B cell (primary cell): Measurements from ENCODE around the gene PGAP3. TPM values are rescaled to one million over a fixed set of nuclear protein-coding genes. Genes with fewer than 3 reads are reported as not detected.

ENCODE experiments used
- ATAC-seq: fragments of 200-7000 bp; cut with Tn5 transposase; one replicate; pipeline ENCODE4 v1.10.0; 2021; ENCODE audit warnings: low read depth, mild to moderate bottlenecking, moderate number of reproducible peaks, moderate library complexity
- CTCF ChIA-PET: fragments of 350-600 bp; sonication (Branson Sonifier 250); formaldehyde crosslinking; loops from one replicate; lab custom pipeline; 2021; ENCODE audit warnings: antibody characterized with exemption, inconsistent platforms; lab: Charles Lee
- POLR2A ChIA-PET: fragments of 350-600 bp; sonication (Branson Sonifier 250); formaldehyde crosslinking; loops from one replicate; lab custom pipeline; 2021; ENCODE audit warnings: antibody characterized with exemption; lab: Charles Lee
- DNase-seq: peaks from one replicate; pipeline ENCODE4 v3.0.0; 2013
- H2AFZ ChIP-seq: 2 replicates; pipeline ENCODE4 v1.6.1; 2012; ENCODE audit warnings: mild to moderate bottlenecking, low read depth, low read length; ENCODE audit not compliant: insufficient read depth, poor library complexity, severe bottlenecking
- H3K27ac ChIP-seq, 2 donors: 1 replicate in 1 of 2; 2 replicates in 1 of 2; pipeline ENCODE4 v1.5.1; 2012 to 2013; ENCODE audit warnings: low read length in 2 of 2, mild to moderate bottlenecking in 2 of 2, moderate library complexity in 1 of 2
- H3K27me3 ChIP-seq, 4 experiments: fragments of 200-600 bp in 1 of 4; sonication (generic) in 1 of 4; replicated peaks in 1 of 4; 1 replicate in 2 of 4; 2 replicates in 2 of 4; pipeline versions ENCODE4 v1.6.1 to v1.7.0; 2013 to 2016; ENCODE audit warnings: low read length in 3 of 4, mild to moderate bottlenecking in 2 of 4, mixed read lengths in 1 of 4, moderate library complexity in 1 of 4; ENCODE audit not compliant: insufficient read depth in 4 of 4, control insufficient read depth in 3 of 4; ENCODE audit errors: control extremely low read depth in 1 of 4
- H3K36me3 ChIP-seq, 2 experiments: replicated peaks in 1 of 2; 1 replicate in 1 of 2; 2 replicates in 1 of 2; pipeline versions ENCODE4 v1.6.1 to v1.7.1; 2013; ENCODE audit warnings: low read length in 1 of 2; ENCODE audit not compliant: insufficient read depth in 2 of 2, control insufficient read depth in 1 of 2; ENCODE audit errors: control extremely low read depth in 1 of 2, extremely low read depth in 1 of 2
- H3K4me1 ChIP-seq, 2 donors: fragments of 200-600 bp in 1 of 2; sonication (generic) in 1 of 2; 1 replicate in 1 of 2; 2 replicates in 1 of 2; pipeline versions ENCODE4 v1.5.1 to v1.6.1; 2013 to 2017; ENCODE audit warnings: low read length in 2 of 2; ENCODE audit not compliant: control insufficient read depth in 2 of 2, insufficient read depth in 2 of 2
- H3K4me2 ChIP-seq: replicated peaks from 2 replicates; pipeline ENCODE3; 2012; ENCODE audit warnings: mild to moderate bottlenecking, low read depth, low read length; ENCODE audit not compliant: poor library complexity, severe bottlenecking
- H3K4me3 ChIP-seq, 5 experiments: fragments of 200-600 bp in 1 of 5; sonication (generic) in 1 of 5; 1 replicate in 3 of 5; 2 replicates in 2 of 5; pipeline versions ENCODE4 v1.5.1 to v1.7.0; 2011 to 2016; ENCODE audit warnings: low read length in 4 of 5, mild to moderate bottlenecking in 4 of 5, low read depth in 2 of 5, control low read depth in 1 of 5, moderate library complexity in 1 of 5; ENCODE audit not compliant: insufficient read depth in 1 of 5; ENCODE audit errors: control extremely low read depth in 1 of 5, extremely low read depth in 1 of 5
- H3K79me2 ChIP-seq: fragments of 200-600 bp; sonication (generic); one replicate; pipeline ENCODE4 v1.6.0; 2016; ENCODE audit warnings: low read length; ENCODE audit not compliant: control insufficient read depth, insufficient read depth
- H3K9ac ChIP-seq: fragments of 200-600 bp; sonication (generic); 2 replicates; pipeline ENCODE4 v1.6.1; 2017; ENCODE audit warnings: mild to moderate bottlenecking, low read length, moderate library complexity
- H3K9me3 ChIP-seq, 3 donors: one replicate each; pipeline versions ENCODE4 v1.6.1 to v1.7.1; 2013; ENCODE audit warnings: low read length in 2 of 3; ENCODE audit not compliant: control insufficient read depth in 2 of 3, insufficient read depth in 1 of 3; ENCODE audit errors: control extremely low read depth in 1 of 3
- H4K20me1 ChIP-seq: 2 replicates; pipeline ENCODE4 v1.6.0; 2012; ENCODE audit warnings: mild to moderate bottlenecking, low read length; ENCODE audit not compliant: insufficient read depth, control insufficient read depth, poor library complexity, severe bottlenecking
- H3K27ac Mint-ChIP-seq: one replicate; pipeline ENCODE4 v1.8.0; 2021; ENCODE audit warnings: mixed read lengths
- H3K27me3 Mint-ChIP-seq: one replicate; pipeline ENCODE4 v1.8.0; 2021; ENCODE audit warnings: mixed read lengths
- H3K4me1 Mint-ChIP-seq: one replicate; pipeline ENCODE4 v1.8.0; 2021; ENCODE audit warnings: mixed read lengths
- H3K4me3 Mint-ChIP-seq: one replicate; pipeline ENCODE4 v1.8.0; 2021; ENCODE audit warnings: mixed read lengths
- H3K9me3 Mint-ChIP-seq: one replicate; pipeline ENCODE4 v1.8.0; 2022; ENCODE audit warnings: mixed read lengths; ENCODE audit not compliant: insufficient read depth
- EZH2 ChIP-seq: IDR thresholded peaks from 2 replicates; pipeline ENCODE4 v1.6.1; 2012; ENCODE audit warnings: borderline replicate concordance, low read depth, mild to moderate bottlenecking, moderate library complexity, low read length; ENCODE audit not compliant: insufficient read depth, poor library complexity, severe bottlenecking
- WGBS: methylation state at CpG from one replicate; pipeline ENCODE4 v1.1.5; 2013; ENCODE audit warnings: missing lambda C conversion rate; ENCODE audit not compliant: insufficient coverage; 5-methylcytosine and 5-hydroxymethylcytosine counted together
- intact Hi-C: fragments of 100-400 bp; cut with micrococcal nuclease; formaldehyde crosslinking; loops from one replicate; pipeline ENCODE4 v1.10.0; 2022
- polyA plus RNA-seq: library from polyadenylated mRNA; depleted of rRNA; stranded (reverse); fragments of >200 nt; gene quantifications from 2 replicates; pipeline ENCODE4 v1.2.3, GENCODE V29; 2012
- total RNA-seq, 2 donors: library from RNA; stranded (reverse); fragments of 120-200 nt in 1 of 2; gene quantifications; 1 replicate in 1 of 2; 2 replicates in 1 of 2; pipeline versions ENCODE4 v1.2.3 to v1.2.4, GENCODE V29; 2013 to 2022
- TF ChIP-seq, protein P1 (sequence below): fragments of 200-600 bp; IDR thresholded peaks from one replicate; pipeline ENCODE4 v1.8.0; 2022; ENCODE audit warnings: antibody characterized with exemption, mild to moderate bottlenecking

PGAP3 gene
- total and polyA plus RNA-seq, 2 donors (not counting 1 experiment from before 2014, with no cell fraction given): 27.4 to 34.3 TPM

DNA sequence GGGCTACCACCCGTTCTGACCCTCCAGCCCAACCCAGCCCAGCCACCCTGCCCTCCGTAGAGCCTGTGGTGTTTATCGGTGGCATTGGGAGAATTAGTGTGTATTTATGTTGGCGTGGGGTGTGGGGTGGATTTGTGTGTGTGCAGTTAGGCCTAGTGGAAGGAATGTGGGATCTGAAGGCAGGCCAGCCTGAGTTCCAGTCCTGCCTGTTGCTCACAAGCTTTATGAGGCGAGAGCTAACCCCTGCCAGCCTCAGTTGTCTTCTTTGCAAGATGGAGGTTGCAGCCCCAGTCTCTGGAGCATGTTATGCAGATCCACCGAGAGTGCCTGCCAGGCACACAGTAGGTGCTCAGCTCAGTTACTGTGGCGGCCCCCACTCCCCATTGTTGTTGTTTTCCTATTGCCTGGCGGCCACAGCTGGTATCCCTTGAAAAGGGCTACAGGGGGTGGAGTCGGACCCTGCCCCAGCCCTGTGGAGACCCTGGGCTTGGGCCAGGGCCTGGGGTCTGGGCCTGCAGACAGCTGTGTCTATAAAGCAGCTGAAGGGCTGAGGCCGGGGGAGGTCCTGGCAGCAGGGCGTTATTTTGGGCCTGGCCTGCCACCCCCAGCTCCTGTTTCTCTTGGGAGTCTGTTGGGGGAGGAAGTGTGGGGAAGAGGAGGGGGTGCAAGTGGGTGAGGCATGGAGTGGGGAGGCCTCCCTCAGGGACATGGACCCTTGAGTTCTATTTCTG lies 17.1 kb upstream of the PGAP3 start:
- H3K27ac Mint-ChIP-seq: no peak overlapping the region
- CTCF ChIA-PET: interaction anchor here (1.6 kb wide), 1 partner anchor 9 kb away, joined by 3 read pairs; no protein-coding TSS in a partner anchor
- POLR2A ChIA-PET: no interaction called here

DNA sequence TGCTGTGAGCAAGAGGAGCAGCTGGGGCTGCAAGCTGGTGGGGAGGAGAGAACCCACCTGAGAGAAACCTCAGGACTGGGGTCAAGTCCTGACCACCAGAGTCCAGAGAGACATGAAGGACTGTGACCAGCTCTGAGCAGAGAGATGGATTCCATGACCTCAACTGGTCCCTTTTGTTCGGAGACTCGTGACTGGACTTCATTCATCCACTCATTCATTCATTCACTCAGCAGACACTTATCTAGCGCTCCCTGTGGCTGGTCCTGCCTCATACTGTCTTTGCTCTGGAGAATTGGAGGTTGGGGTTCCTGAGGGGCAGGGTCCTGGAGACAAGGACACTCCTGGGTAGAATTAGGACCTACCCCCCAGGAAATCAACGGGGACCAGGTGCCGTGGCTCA lies 16.1 kb upstream of the PGAP3 start:
- H3K27ac Mint-ChIP-seq: no peak overlapping the region
- WGBS: 91% methylated on average over 2 of the region's 5 CpGs
- no peak overlapping the region for H3K27ac ChIP-seq

More for the DNA sequence above, 17.1 kb upstream of the PGAP3 start:
- H4K20me1 ChIP-seq: no peaks in the 10 kb centered on the region
- intact Hi-C loops: no loop called here
- no peak overlapping the region for H3K9ac ChIP-seq
- Mint-ChIP-seq H3K4me3 (no peak overlapping the region), H3K9me3 (no peaks in the 10 kb centered on the region), H3K27me3 (peaks cover 18% of the 10 kb centered on the region), H3K4me1 (peaks cover 16% of the 10 kb centered on the region)
- ATAC-seq (no peak), DNase-seq (no peak)
- TF ChIP-seq, protein P1, sequence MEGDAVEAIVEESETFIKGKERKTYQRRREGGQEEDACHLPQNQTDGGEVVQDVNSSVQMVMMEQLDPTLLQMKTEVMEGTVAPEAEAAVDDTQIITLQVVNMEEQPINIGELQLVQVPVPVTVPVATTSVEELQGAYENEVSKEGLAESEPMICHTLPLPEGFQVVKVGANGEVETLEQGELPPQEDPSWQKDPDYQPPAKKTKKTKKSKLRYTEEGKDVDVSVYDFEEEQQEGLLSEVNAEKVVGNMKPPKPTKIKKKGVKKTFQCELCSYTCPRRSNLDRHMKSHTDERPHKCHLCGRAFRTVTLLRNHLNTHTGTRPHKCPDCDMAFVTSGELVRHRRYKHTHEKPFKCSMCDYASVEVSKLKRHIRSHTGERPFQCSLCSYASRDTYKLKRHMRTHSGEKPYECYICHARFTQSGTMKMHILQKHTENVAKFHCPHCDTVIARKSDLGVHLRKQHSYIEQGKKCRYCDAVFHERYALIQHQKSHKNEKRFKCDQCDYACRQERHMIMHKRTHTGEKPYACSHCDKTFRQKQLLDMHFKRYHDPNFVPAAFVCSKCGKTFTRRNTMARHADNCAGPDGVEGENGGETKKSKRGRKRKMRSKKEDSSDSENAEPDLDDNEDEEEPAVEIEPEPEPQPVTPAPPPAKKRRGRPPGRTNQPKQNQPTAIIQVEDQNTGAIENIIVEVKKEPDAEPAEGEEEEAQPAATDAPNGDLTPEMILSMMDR: no peak
- TF ChIP-seq EZH2: no peak
- H3K4me3 ChIP-seq: no peak overlapping the region
- peaks cover 0 to 4% (median 0%) of the 10 kb centered on the region in 3 donors for H3K9me3 ChIP-seq
- H3K79me2 ChIP-seq: no peaks in the 10 kb centered on the region
- H3K4me2 ChIP-seq: no peak overlapping the region
- 78% methylated on average over 10 of the region's 11 CpGs for WGBS
- H3K27me3 ChIP-seq: peaks cover 0 to 20% (median 10%) of the 10 kb centered on the region in 4 experiments
- no peak overlapping the region for H2AFZ ChIP-seq
- H3K36me3 ChIP-seq: no peaks in the 10 kb centered on the region
- no peak overlapping the region for H3K27ac ChIP-seq
- peaks cover 23 to 25% of the 10 kb centered on the region in 2 donors for H3K4me1 ChIP-seq

More for the DNA sequence above, 16.1 kb upstream of the PGAP3 start:
- DNase-seq: no peak
- CTCF ChIA-PET: interaction anchor here (0.7 kb wide), 1 partner anchor 37 kb away, joined by 3 read pairs; no protein-coding TSS in a partner anchor
- Histone ChIP-seq H3K4me3 (no peak overlapping the region), H2AFZ (no peak overlapping the region), H3K4me2 (no peak overlapping the region), H3K27me3 (peaks cover 0 to 27% (median 17%) of the 10 kb centered on the region in 4 experiments), H3K4me1 (peaks cover 18 to 24% of the 10 kb centered on the region in 2 donors), H3K9ac (no peak overlapping the region), H3K9me3 (peaks cover 0 to 4% (median 0%) of the 10 kb centered on the region in 3 donors), H3K79me2 (no peaks in the 10 kb centered on the region), H4K20me1 (no peaks in the 10 kb centered on the region), H3K36me3 (no peaks in the 10 kb centered on the region)
- no peak for ATAC-seq
- POLR2A ChIA-PET: no interaction called here
- peaks cover 27% of the 10 kb centered on the region for H3K27me3 Mint-ChIP-seq
- intact Hi-C loops: no loop called here
- peaks cover 18% of the 10 kb centered on the region for H3K4me1 Mint-ChIP-seq
- no peaks in the 10 kb centered on the region for H3K9me3 Mint-ChIP-seq
- no peak overlapping the region for H3K4me3 Mint-ChIP-seq
- TF ChIP-seq EZH2: no peak
- TF ChIP-seq, protein P1: no peak
